IMR-90 (cell line): Measurements from ENCODE around the gene ATG5. TPM values are rescaled to one million over a fixed set of nuclear protein-coding genes. Genes with fewer than 3 reads are reported as not detected.

ENCODE experiments used
- ATAC-seq: fragments of 200-7000 bp; cut with Tn5 transposase; 2 replicates; pipeline ENCODE4 v1.9.1; 2020; ENCODE audit warnings: low read depth, mild to moderate bottlenecking, moderate library complexity
- BruUV-seq: library from RNA; stranded (reverse); fragments of 400-500 nt; replicated peaks from 2 replicates; lab custom pipeline; 2021; lab: Mats Ljungman, UMichigan
- CTCF ChIA-PET: fragments of 300-600 bp; formaldehyde crosslinking; extraction: SDS; loops from one replicate; lab custom pipeline; 2021; ENCODE audit warnings: antibody characterized with exemption; lab: Yijun Ruan, JAX
- POLR2A ChIA-PET: fragments of 300-600 bp; sonication (Branson Sonifier 250); formaldehyde crosslinking; loops from one replicate; lab custom pipeline; 2022; ENCODE audit warnings: antibody characterized with exemption; ENCODE audit not compliant: unreplicated experiment; lab: Charles Lee
- DNase-seq: peaks from one replicate; pipeline ENCODE4 v3.0.0; 2013
- H2AFZ ChIP-seq: replicated peaks from 2 replicates; pipeline ENCODE3; 2013; ENCODE audit warnings: low read length, mild to moderate bottlenecking; ENCODE audit not compliant: poor library complexity
- H2AK5ac ChIP-seq: 2 replicates; pipeline ENCODE4 v1.6.1; 2013; ENCODE audit warnings: low read depth, low read length, inconsistent platforms
- H2AK9ac ChIP-seq: replicated peaks from 2 replicates; pipeline ENCODE3; 2013; ENCODE audit warnings: mild to moderate bottlenecking, low read depth, low read length, moderate library complexity; ENCODE audit not compliant: poor library complexity
- H2BK120ac ChIP-seq: 2 replicates; pipeline ENCODE4 v1.6.1; 2013; ENCODE audit warnings: low read depth, low read length, inconsistent platforms
- H2BK15ac ChIP-seq: 3 replicates; pipeline ENCODE4 v1.6.1; 2013; ENCODE audit warnings: low read depth, low read length, inconsistent platforms
- H2BK20ac ChIP-seq: 2 replicates; pipeline ENCODE4 v1.6.1; 2013; ENCODE audit warnings: low read depth, mild to moderate bottlenecking, inconsistent platforms, low read length, moderate library complexity
- H2BK5ac ChIP-seq: 2 replicates; pipeline ENCODE4 v1.6.1; 2013; ENCODE audit warnings: mild to moderate bottlenecking, low read depth, low read length, inconsistent platforms; ENCODE audit not compliant: poor library complexity, severe bottlenecking
- H3K14ac ChIP-seq: replicated peaks from 2 replicates; pipeline ENCODE4 v1.6.1; 2013; ENCODE audit warnings: low read depth, low read length, inconsistent platforms
- H3K18ac ChIP-seq: 2 replicates; pipeline ENCODE4 v1.6.1; 2013; ENCODE audit warnings: low read depth, low read length, control low read depth
- H3K23ac ChIP-seq: 2 replicates; pipeline ENCODE4 v1.6.1; 2013; ENCODE audit warnings: low read depth, low read length, inconsistent platforms
- H3K27ac ChIP-seq: 2 replicates; pipeline ENCODE4 v1.5.1; 2013; ENCODE audit warnings: mild to moderate bottlenecking, control low read depth, low read length; ENCODE audit not compliant: insufficient read depth
- H3K27me3 ChIP-seq: 2 replicates; pipeline ENCODE4 v1.6.1; 2013; ENCODE audit warnings: low read length; ENCODE audit not compliant: control insufficient read depth, insufficient read depth
- H3K36me3 ChIP-seq: 2 replicates; pipeline ENCODE4 v1.6.1; 2013; ENCODE audit warnings: low read length, mixed read lengths; ENCODE audit not compliant: control insufficient read depth, insufficient read depth
- H3K4ac ChIP-seq: 2 replicates; pipeline ENCODE4 v1.6.1; 2013; ENCODE audit warnings: low read depth, low read length, inconsistent platforms
- H3K4me1 ChIP-seq: 2 replicates; pipeline ENCODE4 v1.6.1; 2013; ENCODE audit warnings: low read length, mixed read lengths; ENCODE audit not compliant: control insufficient read depth, insufficient read depth
- H3K4me2 ChIP-seq: 2 replicates; pipeline ENCODE4 v1.6.1; 2013; ENCODE audit warnings: low read depth, mild to moderate bottlenecking, control low read depth, low read length, moderate library complexity
- H3K4me3 ChIP-seq: 2 replicates; pipeline ENCODE4 v1.5.1; 2013; ENCODE audit warnings: low read depth, mild to moderate bottlenecking, control low read depth, low read length, moderate library complexity; ENCODE audit not compliant: insufficient read depth
- H3K56ac ChIP-seq: 2 replicates; pipeline ENCODE4 v1.6.1; 2013; ENCODE audit warnings: low read length, inconsistent platforms; ENCODE audit not compliant: insufficient read depth; ENCODE audit errors: extremely low read depth
- H3K79me1 ChIP-seq, 2 experiments: 2 replicates each; pipeline ENCODE4 v1.6.1; 2013; ENCODE audit warnings: low read length in 2 of 2, inconsistent platforms in 1 of 2, low read depth in 1 of 2
- H3K9ac ChIP-seq: 2 replicates; pipeline ENCODE4 v1.6.1; 2013; ENCODE audit warnings: low read depth, low read length, control low read depth
- H3K9me1 ChIP-seq: 2 replicates; pipeline ENCODE4 v1.6.1; 2013; ENCODE audit warnings: low read length, inconsistent platforms; ENCODE audit not compliant: insufficient read depth
- H3K9me3 ChIP-seq: 2 replicates; pipeline ENCODE4 v1.6.1; 2013; ENCODE audit warnings: low read length; ENCODE audit not compliant: control insufficient read depth, insufficient read depth
- H4K20me1 ChIP-seq: 2 replicates; pipeline ENCODE4 v1.6.1; 2013; ENCODE audit warnings: low read length, inconsistent platforms; ENCODE audit not compliant: insufficient read depth
- H4K5ac ChIP-seq: 2 replicates; pipeline ENCODE4 v1.6.1; 2013; ENCODE audit warnings: mild to moderate bottlenecking, low read depth, low read length, control low read depth
- H4K8ac ChIP-seq, 2 experiments: 2 replicates each; pipeline ENCODE4 v1.6.1; 2013; ENCODE audit warnings: low read depth in 2 of 2, low read length in 2 of 2, control low read depth in 1 of 2, inconsistent platforms in 1 of 2
- H4K91ac ChIP-seq: 2 replicates; pipeline ENCODE4 v1.6.1; 2013; ENCODE audit warnings: low read depth, low read length, inconsistent platforms; ENCODE audit not compliant: insufficient read depth
- BHLHE40 ChIP-seq: fragments of 150-350 bp; IDR thresholded peaks from 2 replicates; pipeline ENCODE4 v1.6.1; 2016; ENCODE audit warnings: mild to moderate bottlenecking, low read depth, low read length
- CEBPB ChIP-seq: IDR thresholded peaks from 2 replicates; pipeline ENCODE4 v1.6.1; 2012; ENCODE audit warnings: low read depth, low read length, improper control_type of control experiment
- CHD1 ChIP-seq: IDR thresholded peaks from 2 replicates; pipeline ENCODE4 v1.6.1; 2012; ENCODE audit warnings: low read depth, low read length, improper control_type of control experiment
- ELK1 ChIP-seq: fragments of 150-350 bp; IDR thresholded peaks from 2 replicates; pipeline ENCODE4 v1.6.1; 2016; ENCODE audit warnings: low read depth, mild to moderate bottlenecking, low read length, moderate library complexity, borderline replicate concordance
- FOS ChIP-seq: fragments of 150-350 bp; IDR thresholded peaks from 2 replicates; pipeline ENCODE4 v1.6.1; 2016; ENCODE audit warnings: low read depth, low read length
- MAFK ChIP-seq: IDR thresholded peaks from 2 replicates; pipeline ENCODE4 v1.6.1; 2012; ENCODE audit warnings: low read depth, low read length, improper control_type of control experiment
- MAZ ChIP-seq: IDR thresholded peaks from 2 replicates; pipeline ENCODE4 v1.6.1; 2012; ENCODE audit warnings: low read depth, mild to moderate bottlenecking, low read length, improper control_type of control experiment, moderate library complexity, borderline replicate concordance
- MXI1 ChIP-seq: IDR thresholded peaks from 2 replicates; pipeline ENCODE4 v1.6.1; 2012; ENCODE audit warnings: low read depth, mild to moderate bottlenecking, low read length, moderate library complexity, borderline replicate concordance
- NFE2L2 ChIP-seq: fragments of 150-350 bp; IDR thresholded peaks from 2 replicates; pipeline ENCODE4 v1.6.1; 2016; ENCODE audit warnings: low read depth, mild to moderate bottlenecking, low read length
- POLR2A ChIP-seq: IDR thresholded peaks from 2 replicates; pipeline ENCODE4 v1.6.1; 2012; ENCODE audit warnings: mild to moderate bottlenecking, low read depth, low read length
- RAD21 ChIP-seq: IDR thresholded peaks from 2 replicates; pipeline ENCODE4 v1.6.1; 2012; ENCODE audit warnings: low read length, improper control_type of control experiment
- RCOR1 ChIP-seq: IDR thresholded peaks from 2 replicates; pipeline ENCODE4 v1.6.1; 2012; ENCODE audit warnings: mild to moderate bottlenecking, low read length, improper control_type of control experiment; ENCODE audit not compliant: insufficient replicate concordance
- RFX5 ChIP-seq: IDR thresholded peaks from 2 replicates; pipeline ENCODE4 v1.8.0; 2012; ENCODE audit warnings: low read depth, mild to moderate bottlenecking, low read length, moderate library complexity
- SMC3 ChIP-seq: fragments of 150-350 bp; IDR thresholded peaks from 2 replicates; pipeline ENCODE4 v1.6.1; 2016; ENCODE audit warnings: low read depth, mild to moderate bottlenecking, antibody characterized with exemption, low read length, moderate library complexity
- USF2 ChIP-seq: fragments of 150-350 bp; IDR thresholded peaks from 2 replicates; pipeline ENCODE4 v1.6.1; 2017; ENCODE audit warnings: mild to moderate bottlenecking, antibody characterized with exemption, low read length, low read depth
- WGBS, 2 experiments: methylation state at CpG; one replicate each; pipeline versions ENCODE4 v1.1.5 to v1.1.7; 2013; ENCODE audit warnings: missing lambda C conversion rate in 2 of 2; ENCODE audit not compliant: insufficient read length in 1 of 2; ENCODE audit errors: extremely low coverage in 2 of 2; 5-methylcytosine and 5-hydroxymethylcytosine counted together
- dilution Hi-C: fragments of 300-500 bp; cut with HindIII; formaldehyde crosslinking; loops from one replicate; pipeline ENCODE4 v1.14.3; 2018; ENCODE audit warnings: low sequenced_read_pairs; ENCODE audit not compliant: unreplicated experiment
- in situ Hi-C: fragments of 300-500 bp; cut with MboI; formaldehyde crosslinking; loops from 3 replicates; pipeline ENCODE4 v1.14.3; 2019; ENCODE audit warnings: low sequenced_read_pairs, inconsistent platforms, mixed read lengths
- intact Hi-C: fragments of 100-400 bp; cut with micrococcal nuclease; formaldehyde crosslinking; loops from 2 replicates; pipeline ENCODE4 v1.10.0; 2022
- polyA plus RNA-seq, 3 experiments: library from polyadenylated mRNA; depleted of rRNA; stranded (reverse); fragments of >200 nt; gene quantifications; 2 replicates each; pipeline ENCODE4 v1.2.3, GENCODE V29; 2012; ENCODE audit warnings: low replicate concordance in 1 of 3
- total RNA-seq: library from RNA; depleted of rRNA; stranded (reverse); fragments of >200 nt; gene quantifications from 2 replicates; pipeline ENCODE4 v1.2.3, GENCODE V29; 2012
- TF ChIP-seq, protein P1 (sequence below): conservative IDR thresholded peaks from 2 replicates; pipeline ENCODE4 v1.5.1; 2012; ENCODE audit warnings: mild to moderate bottlenecking, low read depth, low read length, improper control_type of control experiment

Gene ATG5
- total and polyA plus RNA-seq, 2 of the 4 experiments (the other 2 are of a cell fraction): 13.5 to 28.0 TPM

DNA sequence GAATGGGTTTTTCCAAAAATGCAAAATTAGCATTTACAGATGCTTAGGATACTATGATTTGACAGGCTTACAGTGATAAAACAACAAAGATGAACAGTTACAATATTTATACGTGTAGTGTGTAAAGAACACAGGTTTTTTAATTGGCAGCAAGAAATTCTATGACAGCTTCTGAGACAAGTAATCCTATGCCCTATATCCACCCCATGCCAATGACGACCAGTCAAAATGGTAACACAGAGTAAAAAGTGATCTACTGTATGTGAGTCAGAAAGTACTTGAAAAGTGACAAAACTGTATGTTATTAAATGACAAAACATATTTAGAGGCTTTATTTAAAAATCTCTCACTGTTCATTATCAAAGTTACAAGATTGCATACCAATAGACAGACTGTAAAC is 139.9 kb downstream of the ATG5 start:
- H3K27me3 ChIP-seq: no peaks in the 10 kb centered on the region
- no peak overlapping the region for H2BK120ac ChIP-seq
- peaks cover 5% of the 10 kb centered on the region for H3K9me1 ChIP-seq
- no peak overlapping the region for H3K4me3 ChIP-seq
- no peaks in the 10 kb centered on the region for H3K9me3 ChIP-seq
- H3K79me1 ChIP-seq: peaks cover 0 to 8% of the 10 kb centered on the region in 2 experiments; a peak in 1 of 4 replicates
- H2AK5ac ChIP-seq: no peak overlapping the region
- H3K23ac ChIP-seq: no peak overlapping the region
- H2AK9ac ChIP-seq: no peak overlapping the region
- H3K18ac ChIP-seq: no peak overlapping the region
- no peak overlapping the region for H3K4ac ChIP-seq
- no TSS peak for BruUV-seq
- POLR2A ChIA-PET: no interaction called here
- no peak overlapping the region for H4K8ac ChIP-seq
- no CpG with 5 or more reads among the region's 2 CpGs for WGBS, 2 experiments
- H2BK5ac ChIP-seq: no peak overlapping the region
- no peak overlapping the region for H2AFZ ChIP-seq
- H4K20me1 ChIP-seq: no peaks in the 10 kb centered on the region
- no peak overlapping the region for H2BK20ac ChIP-seq
- CTCF ChIA-PET: interaction anchor here (0.6 kb wide), 1 partner anchor 461 kb away, joined by 3 read pairs; no protein-coding TSS in a partner anchor
- dilution Hi-C loops (no loop called here), intact Hi-C loops (no loop called here), in situ Hi-C loops (no loop called here)
- peaks cover 5% of the 10 kb centered on the region for H3K36me3 ChIP-seq
- no peak overlapping the region for H4K91ac ChIP-seq
- TF ChIP-seq ELK1: no peak
- TF ChIP-seq RFX5: no peak
- no peak for TF ChIP-seq NFE2L2
- TF ChIP-seq USF2: no peak
- TF ChIP-seq RCOR1: no peak
- no peak for TF ChIP-seq RAD21
- TF ChIP-seq MXI1: no peak
- no peak for TF ChIP-seq MAZ
- no peak for TF ChIP-seq POLR2A
- TF ChIP-seq BHLHE40: no peak
- no peak for TF ChIP-seq CHD1
- no peak for TF ChIP-seq FOS
- no peak for TF ChIP-seq SMC3
- no peak for TF ChIP-seq MAFK
- TF ChIP-seq, protein P1, sequence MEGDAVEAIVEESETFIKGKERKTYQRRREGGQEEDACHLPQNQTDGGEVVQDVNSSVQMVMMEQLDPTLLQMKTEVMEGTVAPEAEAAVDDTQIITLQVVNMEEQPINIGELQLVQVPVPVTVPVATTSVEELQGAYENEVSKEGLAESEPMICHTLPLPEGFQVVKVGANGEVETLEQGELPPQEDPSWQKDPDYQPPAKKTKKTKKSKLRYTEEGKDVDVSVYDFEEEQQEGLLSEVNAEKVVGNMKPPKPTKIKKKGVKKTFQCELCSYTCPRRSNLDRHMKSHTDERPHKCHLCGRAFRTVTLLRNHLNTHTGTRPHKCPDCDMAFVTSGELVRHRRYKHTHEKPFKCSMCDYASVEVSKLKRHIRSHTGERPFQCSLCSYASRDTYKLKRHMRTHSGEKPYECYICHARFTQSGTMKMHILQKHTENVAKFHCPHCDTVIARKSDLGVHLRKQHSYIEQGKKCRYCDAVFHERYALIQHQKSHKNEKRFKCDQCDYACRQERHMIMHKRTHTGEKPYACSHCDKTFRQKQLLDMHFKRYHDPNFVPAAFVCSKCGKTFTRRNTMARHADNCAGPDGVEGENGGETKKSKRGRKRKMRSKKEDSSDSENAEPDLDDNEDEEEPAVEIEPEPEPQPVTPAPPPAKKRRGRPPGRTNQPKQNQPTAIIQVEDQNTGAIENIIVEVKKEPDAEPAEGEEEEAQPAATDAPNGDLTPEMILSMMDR: no peak
- TF ChIP-seq CEBPB: no peak
- H3K27ac ChIP-seq: no peak overlapping the region
- DNase-seq (no peak), ATAC-seq (no peak)
- no peak overlapping the region for H3K14ac ChIP-seq
- H4K5ac ChIP-seq: no peak overlapping the region
- H3K4me1 ChIP-seq: peaks cover 9% of the 10 kb centered on the region
- no peak overlapping the region for H3K56ac ChIP-seq
- no peak overlapping the region for H3K4me2 ChIP-seq
- H3K9ac ChIP-seq: no peak overlapping the region
- H2BK15ac ChIP-seq: no peak overlapping the region
